HG03060 (cell line): ENCODE measurements around the gene ADAM11.
"Not testable (repeated sequence)": the region's sequence is repeated elsewhere in the genome, so short reads cannot be mapped to it uniquely, and the experiment has no call there.

Experiments used
- ATAC-seq: cut with Tn5 transposase; IDR thresholded peaks from one replicate; pipeline ENCODE4 v1.9.1; 2021; ENCODE audit warnings: low read depth, moderate number of reproducible peaks; ENCODE audit not compliant: unreplicated experiment

Gene ADAM11

GRCh38 chr17:44758414-44759085 is at the start of gene ADAM11:
Gene ADAM11 (plus strand): TSS chr17:44758988. CDS start chr17:44759200, 212 bp downstream.
- ATAC-seq: no peak

- no peak for ATAC-seq
Measured at GRCh38 chr17:44719444-44719843, 39.3 kb upstream of the ADAM11 start.

- no peak for ATAC-seq
Measured at GRCh38 chr17:44722254-44722653, 36.5 kb upstream of the ADAM11 start.

GRCh38 chr17:44726121-44726520 is 32.7 kb upstream of the ADAM11 start:
- ATAC-seq: not testable (repeated sequence)

- no peak for ATAC-seq
Measured at GRCh38 chr17:44733753-44734152, 25.0 kb upstream of the ADAM11 start.

GRCh38 chr17:44734272-44734671 is 24.5 kb upstream of the ADAM11 start:
- ATAC-seq: no peak

- ATAC-seq: no peak
Measured at GRCh38 chr17:44736551-44737240, 22.1 kb upstream of the ADAM11 start.

- ATAC-seq: no peak
Measured at GRCh38 chr17:44738214-44738906, 20.4 kb upstream of the ADAM11 start.

GRCh38 chr17:44741316-44741715 is 17.5 kb upstream of the ADAM11 start:
- ATAC-seq: no peak

GRCh38 chr17:44745301-44745700 is 13.5 kb upstream of the ADAM11 start:
- ATAC-seq: no peak

GRCh38 chr17:44745738-44746137 is 13.1 kb upstream of the ADAM11 start:
- not testable (repeated sequence) for ATAC-seq

GRCh38 chr17:44747566-44747965 is 11.2 kb upstream of the ADAM11 start:
- no peak for ATAC-seq

- ATAC-seq: no peak
Measured at GRCh38 chr17:44749076-44749979, 9.5 kb upstream of the ADAM11 start.

- no peak for ATAC-seq
Measured at GRCh38 chr17:44749980-44750318, 8.8 kb upstream of the ADAM11 start.

GRCh38 chr17:44751331-44751730 is 7.5 kb upstream of the ADAM11 start:
- no peak for ATAC-seq

GRCh38 chr17:44751806-44752205 is 7.0 kb upstream of the ADAM11 start:
- ATAC-seq: no peak

GRCh38 chr17:44752953-44753861 is 5.6 kb upstream of the ADAM11 start:
- no peak for ATAC-seq

GRCh38 chr17:44754276-44754675 is 4.5 kb upstream of the ADAM11 start:
- no peak for ATAC-seq

- ATAC-seq: not testable (repeated sequence)
Measured at GRCh38 chr17:44755180-44755579, 3.6 kb upstream of the ADAM11 start.
